ENCODE results near the gene PLCB3.

DNA sequence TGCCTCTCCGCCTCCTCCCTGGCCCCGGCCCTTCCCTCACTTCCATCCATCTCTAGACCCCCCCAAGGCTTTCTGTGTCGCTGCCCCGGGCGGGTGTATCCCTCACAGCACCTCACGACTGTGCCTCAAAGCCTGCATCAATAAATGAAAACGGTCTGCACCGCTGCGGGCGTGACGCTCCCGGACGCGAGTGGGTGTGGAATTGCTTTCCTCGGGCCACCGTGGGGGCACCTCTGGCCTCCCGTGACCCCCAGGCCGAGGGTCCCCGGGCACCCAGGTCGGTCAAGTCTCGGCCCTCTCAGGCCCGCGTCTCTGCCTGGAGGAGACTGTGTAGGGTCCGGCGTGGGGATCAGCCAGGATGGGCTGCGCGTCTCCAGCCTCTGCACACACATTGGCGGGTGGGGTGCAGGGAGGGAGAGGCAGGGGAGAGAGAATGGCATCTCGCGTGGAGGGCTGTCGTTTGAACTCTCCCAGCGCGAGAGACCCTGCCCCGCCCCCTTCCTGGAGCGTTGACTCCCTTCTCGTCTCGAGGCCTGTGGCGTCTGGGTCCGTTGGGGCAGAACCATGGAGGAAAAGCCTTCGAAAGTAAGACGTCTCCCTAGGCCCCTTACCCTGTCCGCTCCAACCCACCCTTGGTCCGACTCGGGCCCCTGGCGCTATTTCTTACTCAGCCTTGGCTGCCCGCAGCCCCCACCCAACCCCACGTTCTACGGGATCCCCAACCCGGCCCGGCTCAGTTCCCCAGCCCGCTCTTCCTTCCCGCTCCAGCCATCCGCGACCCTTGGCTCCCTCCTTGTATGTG is 48.7 kb downstream of the PLCB3 start, which contains the start of gene CATSPERZ:
- TF ChIP-seq, protein P1, sequence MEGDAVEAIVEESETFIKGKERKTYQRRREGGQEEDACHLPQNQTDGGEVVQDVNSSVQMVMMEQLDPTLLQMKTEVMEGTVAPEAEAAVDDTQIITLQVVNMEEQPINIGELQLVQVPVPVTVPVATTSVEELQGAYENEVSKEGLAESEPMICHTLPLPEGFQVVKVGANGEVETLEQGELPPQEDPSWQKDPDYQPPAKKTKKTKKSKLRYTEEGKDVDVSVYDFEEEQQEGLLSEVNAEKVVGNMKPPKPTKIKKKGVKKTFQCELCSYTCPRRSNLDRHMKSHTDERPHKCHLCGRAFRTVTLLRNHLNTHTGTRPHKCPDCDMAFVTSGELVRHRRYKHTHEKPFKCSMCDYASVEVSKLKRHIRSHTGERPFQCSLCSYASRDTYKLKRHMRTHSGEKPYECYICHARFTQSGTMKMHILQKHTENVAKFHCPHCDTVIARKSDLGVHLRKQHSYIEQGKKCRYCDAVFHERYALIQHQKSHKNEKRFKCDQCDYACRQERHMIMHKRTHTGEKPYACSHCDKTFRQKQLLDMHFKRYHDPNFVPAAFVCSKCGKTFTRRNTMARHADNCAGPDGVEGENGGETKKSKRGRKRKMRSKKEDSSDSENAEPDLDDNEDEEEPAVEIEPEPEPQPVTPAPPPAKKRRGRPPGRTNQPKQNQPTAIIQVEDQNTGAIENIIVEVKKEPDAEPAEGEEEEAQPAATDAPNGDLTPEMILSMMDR (IDR thresholded peaks at IDR 0.05) = no peak
- no peak for TF ChIP-seq POLR2A (IDR thresholded peaks at IDR 0.05)
